GM23338 (cell line): ENCODE data around the gene SLC38A9. TPM values are rescaled to one million over a fixed set of nuclear protein-coding genes. Genes with fewer than 3 reads are reported as not detected.

Experiments used
- ATAC-seq: fragments of 200-7000 bp; cut with Tn5 transposase; 3 replicates; pipeline ENCODE4 v1.9.1; 2020
- DNase-seq: peaks from one replicate; pipeline ENCODE4 v3.0.0-alpha.2; 2015; ENCODE audit warnings: low spot score
- H2AFZ ChIP-seq: fragments of 200-600 bp; sonication (generic); 2 replicates; pipeline ENCODE4 v1.8.0; 2016; ENCODE audit warnings: antibody characterized with exemption, mild to moderate bottlenecking, moderate library complexity
- H3F3A ChIP-seq: fragments of 200-600 bp; sonication (generic); replicated peaks from 2 replicates; pipeline ENCODE4 v1.8.0; 2017; ENCODE audit warnings: antibody characterized with exemption, mixed run types, low read depth
- H3K27ac ChIP-seq: fragments of 200-600 bp; sonication (generic); 2 replicates; pipeline ENCODE4 v1.6.1; 2016; ENCODE audit warnings: low read depth
- H3K27me3 ChIP-seq: fragments of 200-600 bp; sonication (generic); 2 replicates; pipeline ENCODE4 v1.8.0; 2016; ENCODE audit warnings: mild to moderate bottlenecking, mixed run types, moderate library complexity; ENCODE audit not compliant: insufficient read depth
- H3K36me3 ChIP-seq: fragments of 200-600 bp; sonication (generic); 2 replicates; pipeline ENCODE4 v1.8.0; 2016; ENCODE audit warnings: mild to moderate bottlenecking; ENCODE audit not compliant: insufficient read depth
- H3K4me1 ChIP-seq: fragments of 200-600 bp; sonication (generic); 2 replicates; pipeline ENCODE4 v1.8.0; 2016; ENCODE audit warnings: mild to moderate bottlenecking, moderate library complexity; ENCODE audit not compliant: insufficient read depth
- H3K4me2 ChIP-seq: fragments of 200-600 bp; sonication (generic); 2 replicates; pipeline ENCODE4 v1.7.1; 2017; ENCODE audit warnings: mixed run types
- H3K4me3 ChIP-seq: fragments of 200-600 bp; sonication (generic); 2 replicates; pipeline ENCODE4 v1.6.1; 2016; ENCODE audit warnings: mixed run types
- H3K79me2 ChIP-seq: fragments of 200-600 bp; sonication (generic); replicated peaks from 2 replicates; pipeline ENCODE4 v1.8.0; 2017; ENCODE audit warnings: mild to moderate bottlenecking; ENCODE audit not compliant: insufficient read depth
- H3K9me2 ChIP-seq: fragments of 200-600 bp; sonication (generic); 2 replicates; pipeline ENCODE4 v1.8.0; 2017; ENCODE audit not compliant: insufficient read depth
- H4K20me1 ChIP-seq: fragments of 200-600 bp; sonication (generic); replicated peaks from 2 replicates; pipeline ENCODE4 v1.8.0; 2017; ENCODE audit warnings: mild to moderate bottlenecking; ENCODE audit not compliant: insufficient read depth
- H3K27ac Mint-ChIP-seq: 2 replicates; pipeline ENCODE4 v1.8.0; 2020; ENCODE audit warnings: inconsistent platforms, mild to moderate bottlenecking, moderate library complexity, mixed read lengths
- H3K27me3 Mint-ChIP-seq: 3 replicates; pipeline ENCODE4 v1.8.0; 2022; ENCODE audit warnings: low read depth, mild to moderate bottlenecking, moderate library complexity, mixed read lengths, inconsistent platforms; ENCODE audit not compliant: insufficient read depth, poor library complexity
- H3K36me3 Mint-ChIP-seq: 3 replicates; pipeline ENCODE4 v1.8.0; 2021; ENCODE audit warnings: low read depth, mild to moderate bottlenecking, inconsistent platforms, moderate library complexity, mixed read lengths
- H3K4me1 Mint-ChIP-seq: 3 replicates; pipeline ENCODE4 v1.8.0; 2020; ENCODE audit warnings: mild to moderate bottlenecking, inconsistent platforms, mixed read lengths
- H3K4me3 Mint-ChIP-seq: 3 replicates; pipeline ENCODE4 v1.8.0; 2021; ENCODE audit warnings: moderate library complexity, mild to moderate bottlenecking, inconsistent platforms, mixed read lengths
- H3K9me3 Mint-ChIP-seq: 3 replicates; pipeline ENCODE4 v1.8.0; 2020; ENCODE audit warnings: moderate library complexity, mild to moderate bottlenecking, inconsistent platforms, mixed read lengths
- CREB1 ChIP-seq: fragments of 250-450 bp; sonication (Bioruptor Pico); IDR thresholded peaks from 2 replicates; pipeline ENCODE4 v1.5.0; 2020; ENCODE audit warnings: low read depth, mild to moderate bottlenecking, moderate library complexity
- EZH2 ChIP-seq: fragments of 200-600 bp; sonication (generic); IDR thresholded peaks from one replicate; pipeline ENCODE4 v1.8.0; 2017; ENCODE audit warnings: antibody characterized with exemption, mild to moderate bottlenecking, low read depth; ENCODE audit not compliant: unreplicated experiment
- EZH2phosphoT487 ChIP-seq: fragments of 200-600 bp; sonication (generic); IDR thresholded peaks from one replicate; pipeline ENCODE4 v1.8.1; 2018; ENCODE audit warnings: antibody characterized with exemption; ENCODE audit not compliant: unreplicated experiment
- JUNB ChIP-seq: IDR thresholded peaks from one replicate; pipeline ENCODE4 v1.6.1; 2016; ENCODE audit warnings: antibody characterized with exemption; ENCODE audit not compliant: unreplicated experiment
- NANOG ChIP-seq: IDR thresholded peaks from 2 replicates; pipeline ENCODE4 v1.6.1; 2016; ENCODE audit warnings: antibody characterized with exemption, borderline replicate concordance
- ZNF114 ChIP-seq: fragments of 250-450 bp; sonication (Bioruptor Pico); IDR thresholded peaks from 2 replicates; pipeline ENCODE4 v1.5.0; 2020; ENCODE audit warnings: mild to moderate bottlenecking, moderate library complexity
- polyA plus RNA-seq: library from polyadenylated mRNA; unstranded; fragments of >200 nt; fragmentation: Nextera tagmentation; extraction: Ambion mirVana; gene quantifications from 2 replicates; pipeline ENCODE4 v1.2.1, GENCODE V29; 2016
- total RNA-seq: library from RNA; depleted of rRNA; stranded (reverse); fragments of >200 nt; shearing (Covaris generic); gene quantifications from 2 replicates; pipeline ENCODE4 v1.2.3, GENCODE V29; 2014
- TF ChIP-seq, protein P1 (sequence below): IDR thresholded peaks from one replicate; pipeline ENCODE4 v1.6.1; 2018; ENCODE audit warnings: antibody characterized with exemption; ENCODE audit not compliant: unreplicated experiment
- TF ChIP-seq, protein P2 (sequence below), 2 experiments: fragments of 200-600 bp in 1 of 2; sonication (generic) in 1 of 2; conservative IDR thresholded peaks; 2 replicates each; pipeline versions ENCODE4 v1.5.1 to v1.6.1; 2016 to 2017; ENCODE audit warnings: antibody characterized with exemption in 2 of 2, low read depth in 2 of 2, mild to moderate bottlenecking in 2 of 2, moderate library complexity in 1 of 2
- TF ChIP-seq, protein P3 (sequence below): fragments of 250-450 bp; sonication (Bioruptor Pico); IDR thresholded peaks from 2 replicates; pipeline ENCODE4 v1.5.0; 2020; ENCODE audit warnings: mild to moderate bottlenecking, moderate library complexity
- TF ChIP-seq, protein P4 (sequence below): IDR thresholded peaks from 2 replicates; pipeline ENCODE4 v1.6.1; 2016; ENCODE audit warnings: antibody characterized with exemption

The SLC38A9 gene
- total and polyA plus RNA-seq, 2 experiments from 2014 or later: 30.8 to 64.8 TPM

DNA sequence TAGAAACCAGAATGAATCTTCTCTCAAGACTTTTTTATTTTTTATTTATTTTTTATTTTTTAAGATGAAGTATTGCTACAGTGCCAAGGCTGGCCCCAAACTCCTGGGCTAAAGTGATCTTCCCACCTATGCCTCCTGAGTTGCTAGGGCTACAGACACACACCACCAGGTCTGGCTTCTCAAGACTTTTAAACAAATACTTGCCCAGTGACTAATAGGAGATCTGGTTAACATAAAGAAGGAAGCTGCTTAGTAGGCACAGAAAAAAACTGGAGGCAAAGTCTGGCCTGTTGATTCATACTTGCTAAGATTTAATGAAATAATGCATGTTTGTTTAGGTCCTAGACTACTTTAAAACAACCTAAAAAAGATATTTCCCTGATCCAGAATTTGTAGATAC, 43.8 kb downstream of the SLC38A9 start (continued):
- TF ChIP-seq, protein P1, sequence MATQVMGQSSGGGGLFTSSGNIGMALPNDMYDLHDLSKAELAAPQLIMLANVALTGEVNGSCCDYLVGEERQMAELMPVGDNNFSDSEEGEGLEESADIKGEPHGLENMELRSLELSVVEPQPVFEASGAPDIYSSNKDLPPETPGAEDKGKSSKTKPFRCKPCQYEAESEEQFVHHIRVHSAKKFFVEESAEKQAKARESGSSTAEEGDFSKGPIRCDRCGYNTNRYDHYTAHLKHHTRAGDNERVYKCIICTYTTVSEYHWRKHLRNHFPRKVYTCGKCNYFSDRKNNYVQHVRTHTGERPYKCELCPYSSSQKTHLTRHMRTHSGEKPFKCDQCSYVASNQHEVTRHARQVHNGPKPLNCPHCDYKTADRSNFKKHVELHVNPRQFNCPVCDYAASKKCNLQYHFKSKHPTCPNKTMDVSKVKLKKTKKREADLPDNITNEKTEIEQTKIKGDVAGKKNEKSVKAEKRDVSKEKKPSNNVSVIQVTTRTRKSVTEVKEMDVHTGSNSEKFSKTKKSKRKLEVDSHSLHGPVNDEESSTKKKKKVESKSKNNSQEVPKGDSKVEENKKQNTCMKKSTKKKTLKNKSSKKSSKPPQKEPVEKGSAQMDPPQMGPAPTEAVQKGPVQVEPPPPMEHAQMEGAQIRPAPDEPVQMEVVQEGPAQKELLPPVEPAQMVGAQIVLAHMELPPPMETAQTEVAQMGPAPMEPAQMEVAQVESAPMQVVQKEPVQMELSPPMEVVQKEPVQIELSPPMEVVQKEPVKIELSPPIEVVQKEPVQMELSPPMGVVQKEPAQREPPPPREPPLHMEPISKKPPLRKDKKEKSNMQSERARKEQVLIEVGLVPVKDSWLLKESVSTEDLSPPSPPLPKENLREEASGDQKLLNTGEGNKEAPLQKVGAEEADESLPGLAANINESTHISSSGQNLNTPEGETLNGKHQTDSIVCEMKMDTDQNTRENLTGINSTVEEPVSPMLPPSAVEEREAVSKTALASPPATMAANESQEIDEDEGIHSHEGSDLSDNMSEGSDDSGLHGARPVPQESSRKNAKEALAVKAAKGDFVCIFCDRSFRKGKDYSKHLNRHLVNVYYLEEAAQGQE: no peak
- TF ChIP-seq ZNF114: no peak
- TF ChIP-seq, protein P2, sequence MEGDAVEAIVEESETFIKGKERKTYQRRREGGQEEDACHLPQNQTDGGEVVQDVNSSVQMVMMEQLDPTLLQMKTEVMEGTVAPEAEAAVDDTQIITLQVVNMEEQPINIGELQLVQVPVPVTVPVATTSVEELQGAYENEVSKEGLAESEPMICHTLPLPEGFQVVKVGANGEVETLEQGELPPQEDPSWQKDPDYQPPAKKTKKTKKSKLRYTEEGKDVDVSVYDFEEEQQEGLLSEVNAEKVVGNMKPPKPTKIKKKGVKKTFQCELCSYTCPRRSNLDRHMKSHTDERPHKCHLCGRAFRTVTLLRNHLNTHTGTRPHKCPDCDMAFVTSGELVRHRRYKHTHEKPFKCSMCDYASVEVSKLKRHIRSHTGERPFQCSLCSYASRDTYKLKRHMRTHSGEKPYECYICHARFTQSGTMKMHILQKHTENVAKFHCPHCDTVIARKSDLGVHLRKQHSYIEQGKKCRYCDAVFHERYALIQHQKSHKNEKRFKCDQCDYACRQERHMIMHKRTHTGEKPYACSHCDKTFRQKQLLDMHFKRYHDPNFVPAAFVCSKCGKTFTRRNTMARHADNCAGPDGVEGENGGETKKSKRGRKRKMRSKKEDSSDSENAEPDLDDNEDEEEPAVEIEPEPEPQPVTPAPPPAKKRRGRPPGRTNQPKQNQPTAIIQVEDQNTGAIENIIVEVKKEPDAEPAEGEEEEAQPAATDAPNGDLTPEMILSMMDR (conservative IDR thresholded peaks at IDR 0.05; ENCODE audit: low read depth in 2 of 2): no peak
- TF ChIP-seq EZH2phosphoT487: no peak
- TF ChIP-seq NANOG: no peak
- no peak for TF ChIP-seq JUNB

DNA sequence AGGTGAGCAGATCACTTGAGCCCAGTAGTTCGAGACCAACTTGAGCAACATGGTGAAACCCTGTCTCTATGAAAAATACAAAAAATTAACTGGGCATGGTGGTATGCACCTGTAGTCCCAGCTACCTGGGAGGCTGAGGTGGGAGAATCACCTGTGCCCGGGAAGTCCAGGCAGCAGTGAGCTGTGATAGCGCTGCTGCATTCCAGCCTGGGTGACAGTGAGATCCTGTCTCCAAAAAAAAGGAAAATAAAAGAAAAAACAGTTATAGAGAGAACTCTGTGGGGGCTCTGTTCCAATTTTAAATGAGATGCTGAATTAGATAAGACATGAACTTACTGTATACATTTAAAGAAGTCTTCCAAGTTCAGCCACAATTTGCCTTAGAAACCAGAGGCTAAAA, 44.2 kb downstream of the SLC38A9 start:
- H3K36me3 ChIP-seq: no peaks in the 10 kb centered on the region; the same call in 1 of the 2 replicates
- H3K4me2 ChIP-seq: no peak overlapping the region
- DNase-seq (no peak), ATAC-seq (no peak)
- H3K79me2 ChIP-seq: no peaks in the 10 kb centered on the region
- no peaks in the 10 kb centered on the region for H3K4me1 ChIP-seq
- no peaks in the 10 kb centered on the region for H4K20me1 ChIP-seq
- Mint-ChIP-seq H3K9me3 (no peaks in the 10 kb centered on the region), H3K4me1 (no peaks in the 10 kb centered on the region), H3K27ac (no peak overlapping the region), H3K36me3 (peaks cover 20% of the 10 kb centered on the region; the same call in 2 of the 3 replicates), H3K27me3 (peaks cover 3% of the 10 kb centered on the region), H3K4me3 (no peak overlapping the region)
- 0 out of 2 replicates have a peak overlapping the region, but pooled peaks have one; percentile 20 for H3K27ac ChIP-seq
- no peaks in the 10 kb centered on the region for H3F3A ChIP-seq
- no peaks in the 10 kb centered on the region for H3K9me2 ChIP-seq
- no peaks in the 10 kb centered on the region for H3K27me3 ChIP-seq
- H3K4me3 ChIP-seq: no peak overlapping the region
- no peak overlapping the region for H2AFZ ChIP-seq
- TF ChIP-seq JUNB (no peak), EZH2 (no peak), CREB1 (CRISPR knock-in tag) (no peak)
- TF ChIP-seq, protein P2 (conservative IDR thresholded peaks at IDR 0.05; ENCODE audit: low read depth in 2 of 2): no peak
- TF ChIP-seq, protein P3, sequence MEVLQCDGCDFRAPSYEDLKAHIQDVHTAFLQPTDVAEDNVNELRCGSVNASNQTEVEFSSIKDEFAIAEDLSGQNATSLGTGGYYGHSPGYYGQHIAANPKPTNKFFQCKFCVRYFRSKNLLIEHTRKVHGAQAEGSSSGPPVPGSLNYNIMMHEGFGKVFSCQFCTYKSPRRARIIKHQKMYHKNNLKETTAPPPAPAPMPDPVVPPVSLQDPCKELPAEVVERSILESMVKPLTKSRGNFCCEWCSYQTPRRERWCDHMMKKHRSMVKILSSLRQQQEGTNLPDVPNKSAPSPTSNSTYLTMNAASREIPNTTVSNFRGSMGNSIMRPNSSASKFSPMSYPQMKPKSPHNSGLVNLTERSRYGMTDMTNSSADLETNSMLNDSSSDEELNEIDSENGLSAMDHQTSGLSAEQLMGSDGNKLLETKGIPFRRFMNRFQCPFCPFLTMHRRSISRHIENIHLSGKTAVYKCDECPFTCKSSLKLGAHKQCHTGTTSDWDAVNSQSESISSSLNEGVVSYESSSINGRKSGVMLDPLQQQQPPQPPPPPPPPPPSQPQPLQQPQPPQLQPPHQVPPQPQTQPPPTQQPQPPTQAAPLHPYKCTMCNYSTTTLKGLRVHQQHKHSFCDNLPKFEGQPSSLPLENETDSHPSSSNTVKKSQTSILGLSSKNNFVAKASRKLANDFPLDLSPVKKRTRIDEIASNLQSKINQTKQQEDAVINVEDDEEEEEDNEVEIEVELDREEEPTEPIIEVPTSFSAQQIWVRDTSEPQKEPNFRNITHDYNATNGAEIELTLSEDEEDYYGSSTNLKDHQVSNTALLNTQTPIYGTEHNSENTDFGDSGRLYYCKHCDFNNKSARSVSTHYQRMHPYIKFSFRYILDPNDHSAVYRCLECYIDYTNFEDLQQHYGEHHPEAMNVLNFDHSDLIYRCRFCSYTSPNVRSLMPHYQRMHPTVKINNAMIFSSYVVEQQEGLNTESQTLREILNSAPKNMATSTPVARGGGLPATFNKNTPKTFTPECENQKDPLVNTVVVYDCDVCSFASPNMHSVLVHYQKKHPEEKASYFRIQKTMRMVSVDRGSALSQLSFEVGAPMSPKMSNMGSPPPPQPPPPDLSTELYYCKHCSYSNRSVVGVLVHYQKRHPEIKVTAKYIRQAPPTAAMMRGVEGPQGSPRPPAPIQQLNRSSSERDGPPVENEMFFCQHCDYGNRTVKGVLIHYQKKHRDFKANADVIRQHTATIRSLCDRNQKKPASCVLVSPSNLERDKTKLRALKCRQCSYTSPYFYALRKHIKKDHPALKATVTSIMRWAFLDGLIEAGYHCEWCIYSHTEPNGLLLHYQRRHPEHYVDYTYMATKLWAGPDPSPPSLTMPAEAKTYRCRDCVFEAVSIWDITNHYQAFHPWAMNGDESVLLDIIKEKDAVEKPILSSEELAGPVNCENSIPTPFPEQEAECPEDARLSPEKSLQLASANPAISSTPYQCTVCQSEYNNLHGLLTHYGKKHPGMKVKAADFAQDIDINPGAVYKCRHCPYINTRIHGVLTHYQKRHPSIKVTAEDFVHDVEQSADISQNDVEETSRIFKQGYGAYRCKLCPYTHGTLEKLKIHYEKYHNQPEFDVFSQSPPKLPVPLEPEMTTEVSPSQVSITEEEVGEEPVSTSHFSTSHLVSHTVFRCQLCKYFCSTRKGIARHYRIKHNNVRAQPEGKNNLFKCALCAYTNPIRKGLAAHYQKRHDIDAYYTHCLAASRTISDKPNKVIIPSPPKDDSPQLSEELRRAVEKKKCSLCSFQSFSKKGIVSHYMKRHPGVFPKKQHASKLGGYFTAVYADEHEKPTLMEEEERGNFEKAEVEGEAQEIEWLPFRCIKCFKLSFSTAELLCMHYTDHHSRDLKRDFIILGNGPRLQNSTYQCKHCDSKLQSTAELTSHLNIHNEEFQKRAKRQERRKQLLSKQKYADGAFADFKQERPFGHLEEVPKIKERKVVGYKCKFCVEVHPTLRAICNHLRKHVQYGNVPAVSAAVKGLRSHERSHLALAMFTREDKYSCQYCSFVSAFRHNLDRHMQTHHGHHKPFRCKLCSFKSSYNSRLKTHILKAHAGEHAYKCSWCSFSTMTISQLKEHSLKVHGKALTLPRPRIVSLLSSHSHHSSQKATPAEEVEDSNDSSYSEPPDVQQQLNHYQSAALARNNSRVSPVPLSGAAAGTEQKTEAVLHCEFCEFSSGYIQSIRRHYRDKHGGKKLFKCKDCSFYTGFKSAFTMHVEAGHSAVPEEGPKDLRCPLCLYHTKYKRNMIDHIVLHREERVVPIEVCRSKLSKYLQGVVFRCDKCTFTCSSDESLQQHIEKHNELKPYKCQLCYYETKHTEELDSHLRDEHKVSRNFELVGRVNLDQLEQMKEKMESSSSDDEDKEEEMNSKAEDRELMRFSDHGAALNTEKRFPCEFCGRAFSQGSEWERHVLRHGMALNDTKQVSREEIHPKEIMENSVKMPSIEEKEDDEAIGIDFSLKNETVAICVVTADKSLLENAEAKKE: no peak
- TF ChIP-seq, protein P4, sequence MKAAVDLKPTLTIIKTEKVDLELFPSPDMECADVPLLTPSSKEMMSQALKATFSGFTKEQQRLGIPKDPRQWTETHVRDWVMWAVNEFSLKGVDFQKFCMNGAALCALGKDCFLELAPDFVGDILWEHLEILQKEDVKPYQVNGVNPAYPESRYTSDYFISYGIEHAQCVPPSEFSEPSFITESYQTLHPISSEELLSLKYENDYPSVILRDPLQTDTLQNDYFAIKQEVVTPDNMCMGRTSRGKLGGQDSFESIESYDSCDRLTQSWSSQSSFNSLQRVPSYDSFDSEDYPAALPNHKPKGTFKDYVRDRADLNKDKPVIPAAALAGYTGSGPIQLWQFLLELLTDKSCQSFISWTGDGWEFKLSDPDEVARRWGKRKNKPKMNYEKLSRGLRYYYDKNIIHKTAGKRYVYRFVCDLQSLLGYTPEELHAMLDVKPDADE: no peak
